Parathyroid adenoma (tissue), 2 donors: ENCODE results near the gene AMDHD1.

Experiments used
- H2AFZ ChIP-seq: fragments of 300-600 bp; sonication (generic); one replicate; pipeline ENCODE4 v1.7.0; 2017; ENCODE audit warnings: antibody characterized with exemption, mild to moderate bottlenecking
- H3K27ac ChIP-seq: fragments of 300-600 bp; sonication (generic); one replicate; pipeline ENCODE4 v1.7.0; 2017
- H3K27me3 ChIP-seq: fragments of 300-600 bp; sonication (generic); one replicate; pipeline ENCODE4 v1.7.0; 2017; ENCODE audit warnings: low read length; ENCODE audit not compliant: control insufficient read depth, insufficient read depth
- H3K36me3 ChIP-seq: fragments of 300-600 bp; sonication (generic); one replicate; pipeline ENCODE4 v1.7.0; 2017; ENCODE audit warnings: low read length; ENCODE audit not compliant: control insufficient read depth, insufficient read depth
- H3K4me1 ChIP-seq: fragments of 300-600 bp; sonication (generic); one replicate; pipeline ENCODE4 v1.7.0; 2017; ENCODE audit warnings: control low read depth
- H3K4me2 ChIP-seq: fragments of 300-600 bp; sonication (generic); one replicate; pipeline ENCODE4 v1.7.0; 2017; ENCODE audit warnings: low read length
- H3K4me3 ChIP-seq: fragments of 300-600 bp; sonication (generic); one replicate; pipeline ENCODE4 v1.7.0; 2017; ENCODE audit warnings: low read depth, low read length
- H3K79me2 ChIP-seq: fragments of 300-600 bp; sonication (generic); one replicate; pipeline ENCODE4 v1.7.0; 2017; ENCODE audit warnings: control low read depth
- H3K9ac ChIP-seq: fragments of 300-600 bp; sonication (generic); one replicate; pipeline ENCODE4 v1.7.0; 2017; ENCODE audit warnings: mild to moderate bottlenecking
- H3K9me3 ChIP-seq: fragments of 300-600 bp; sonication (generic); one replicate; pipeline ENCODE4 v1.7.0; 2017; ENCODE audit warnings: low read length; ENCODE audit not compliant: control insufficient read depth
- TF ChIP-seq, protein P1 (sequence below): fragments of 300-600 bp; sonication (generic); IDR thresholded peaks from one replicate; pipeline ENCODE4 v1.7.0; 2017; ENCODE audit warnings: antibody characterized with exemption, mild to moderate bottlenecking
- donor health status: primary hyperparathyroidism.

AMDHD1 gene

DNA sequence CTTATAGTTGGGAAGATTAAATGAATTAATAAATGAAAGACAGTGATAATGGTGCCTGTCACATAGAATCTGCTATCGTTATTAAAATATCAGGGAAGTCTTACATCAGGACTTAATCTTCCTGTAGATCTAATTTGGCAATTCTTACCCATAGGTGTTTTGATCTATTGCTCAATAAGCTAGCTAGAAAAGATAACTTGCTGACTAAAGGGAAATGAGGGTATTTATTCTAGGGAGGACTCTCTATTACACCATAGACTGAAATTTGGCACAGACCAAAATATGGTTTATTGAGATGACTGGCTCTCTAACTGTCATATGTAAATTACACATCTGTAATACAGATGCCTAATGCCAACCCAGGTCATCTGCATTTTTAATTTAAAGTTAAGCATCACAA lies 41.6 kb downstream of the AMDHD1 start:
- TF ChIP-seq, protein P1, sequence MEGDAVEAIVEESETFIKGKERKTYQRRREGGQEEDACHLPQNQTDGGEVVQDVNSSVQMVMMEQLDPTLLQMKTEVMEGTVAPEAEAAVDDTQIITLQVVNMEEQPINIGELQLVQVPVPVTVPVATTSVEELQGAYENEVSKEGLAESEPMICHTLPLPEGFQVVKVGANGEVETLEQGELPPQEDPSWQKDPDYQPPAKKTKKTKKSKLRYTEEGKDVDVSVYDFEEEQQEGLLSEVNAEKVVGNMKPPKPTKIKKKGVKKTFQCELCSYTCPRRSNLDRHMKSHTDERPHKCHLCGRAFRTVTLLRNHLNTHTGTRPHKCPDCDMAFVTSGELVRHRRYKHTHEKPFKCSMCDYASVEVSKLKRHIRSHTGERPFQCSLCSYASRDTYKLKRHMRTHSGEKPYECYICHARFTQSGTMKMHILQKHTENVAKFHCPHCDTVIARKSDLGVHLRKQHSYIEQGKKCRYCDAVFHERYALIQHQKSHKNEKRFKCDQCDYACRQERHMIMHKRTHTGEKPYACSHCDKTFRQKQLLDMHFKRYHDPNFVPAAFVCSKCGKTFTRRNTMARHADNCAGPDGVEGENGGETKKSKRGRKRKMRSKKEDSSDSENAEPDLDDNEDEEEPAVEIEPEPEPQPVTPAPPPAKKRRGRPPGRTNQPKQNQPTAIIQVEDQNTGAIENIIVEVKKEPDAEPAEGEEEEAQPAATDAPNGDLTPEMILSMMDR, result no peak
- Histone ChIP-seq H3K4me2 (no peak overlapping the region), H3K36me3 (no peaks in the 10 kb centered on the region), H3K4me1 (no peaks in the 10 kb centered on the region), H3K9ac (no peak overlapping the region), H3K9me3 (no peaks in the 10 kb centered on the region), H2AFZ (no peak overlapping the region), H3K27ac (no peak overlapping the region), H3K4me3 (no peak overlapping the region), H3K79me2 (no peaks in the 10 kb centered on the region), H3K27me3 (no peaks in the 10 kb centered on the region)

DNA sequence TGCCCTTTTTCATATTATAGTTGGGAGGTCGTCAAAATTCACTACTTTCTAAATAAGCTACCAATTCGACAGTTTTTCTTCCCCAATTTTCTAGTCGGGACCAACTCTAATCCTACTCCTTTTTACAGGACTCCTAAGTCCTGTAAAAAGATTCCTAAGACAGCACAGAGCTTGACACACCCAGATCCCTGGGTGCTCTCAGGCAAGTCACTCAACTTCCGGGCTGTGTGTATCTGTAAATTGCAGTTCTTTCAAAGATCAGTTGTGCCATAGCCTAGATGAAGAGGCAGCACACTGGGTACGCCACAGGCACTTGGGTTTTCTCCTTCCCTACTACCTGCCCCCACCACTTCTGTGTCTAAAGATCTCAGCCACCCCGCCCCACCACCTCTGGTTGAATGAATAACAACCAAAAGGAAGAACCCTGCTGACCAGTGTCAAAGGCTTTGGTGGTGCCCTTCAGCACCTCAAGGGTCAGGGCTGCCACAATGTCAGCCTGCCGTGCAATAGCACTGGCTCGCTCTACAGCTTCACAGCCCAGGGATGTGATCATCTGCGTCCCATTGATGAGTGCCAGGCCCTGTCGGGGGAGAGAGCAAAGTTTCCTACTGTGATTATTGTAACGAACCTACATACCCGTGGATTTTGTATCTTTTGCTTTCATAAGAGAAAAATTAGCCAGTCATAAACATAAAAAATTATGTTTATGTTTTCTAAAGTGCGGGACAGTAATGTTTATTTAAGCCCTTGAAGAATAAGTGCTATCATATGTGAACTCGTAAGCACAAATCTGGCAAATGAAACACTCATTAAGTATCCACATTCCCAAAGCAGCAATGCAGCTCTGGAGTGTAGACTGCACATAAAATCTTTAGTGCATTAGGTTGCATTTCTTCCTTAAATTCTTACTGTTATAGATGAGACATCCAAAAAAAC lies 43.8 kb downstream of the AMDHD1 start:
- Histone ChIP-seq H3K4me2 (no peak overlapping the region), H3K4me1 (no peaks in the 10 kb centered on the region), H3K4me3 (no peak overlapping the region), H2AFZ (no peak overlapping the region), H3K9me3 (no peaks in the 10 kb centered on the region), H3K9ac (no peak overlapping the region), H3K27me3 (no peaks in the 10 kb centered on the region), H3K79me2 (no peaks in the 10 kb centered on the region), H3K36me3 (no peaks in the 10 kb centered on the region), H3K27ac (no peak overlapping the region)
- TF ChIP-seq, protein P1, result no peak

DNA sequence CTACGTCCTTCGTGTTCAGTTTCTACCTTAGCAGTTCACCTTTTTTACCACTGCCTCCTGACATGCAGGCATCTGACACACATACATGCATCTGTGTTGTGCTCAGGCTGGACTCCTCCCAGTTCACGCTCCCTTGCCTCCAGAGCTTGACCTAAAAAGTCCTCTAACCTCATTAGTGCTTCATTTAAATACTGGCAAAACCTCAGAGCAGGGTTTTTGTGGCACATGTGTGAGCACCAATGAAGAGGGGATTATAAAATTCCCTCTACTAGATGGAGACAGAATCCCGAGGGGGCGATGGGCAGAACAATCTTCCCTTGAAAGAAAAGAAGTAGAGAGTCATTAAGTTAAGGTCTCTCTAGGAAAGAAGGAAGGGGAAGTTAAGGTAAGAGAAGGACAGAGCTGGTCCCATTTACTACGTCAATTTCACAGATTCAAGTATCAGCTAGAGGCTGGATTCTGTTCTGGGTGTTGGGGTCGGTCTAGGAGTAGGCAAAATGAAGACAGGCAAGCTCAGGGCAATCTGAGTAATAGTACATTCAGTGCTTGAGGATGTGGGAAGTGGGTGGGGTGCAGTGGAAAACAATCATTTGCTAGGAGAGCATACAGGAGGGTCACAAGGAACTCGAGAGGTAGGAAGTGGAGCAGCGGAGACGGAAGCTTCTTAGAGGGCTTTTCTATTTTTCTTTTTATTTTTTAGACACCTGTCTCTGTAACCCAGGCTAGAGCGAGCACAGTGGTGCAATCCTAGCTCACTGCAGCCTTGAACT lies 45.6 kb downstream of the AMDHD1 start:
- Histone ChIP-seq H3K4me3 (no peak overlapping the region), H3K36me3 (no peaks in the 10 kb centered on the region), H3K79me2 (no peaks in the 10 kb centered on the region), H3K4me2 (no peak overlapping the region), H3K27ac (no peak overlapping the region), H3K4me1 (no peaks in the 10 kb centered on the region), H3K27me3 (no peaks in the 10 kb centered on the region), H3K9ac (no peak overlapping the region), H3K9me3 (no peaks in the 10 kb centered on the region), H2AFZ (no peak overlapping the region)
- TF ChIP-seq, protein P1, result no peak

DNA sequence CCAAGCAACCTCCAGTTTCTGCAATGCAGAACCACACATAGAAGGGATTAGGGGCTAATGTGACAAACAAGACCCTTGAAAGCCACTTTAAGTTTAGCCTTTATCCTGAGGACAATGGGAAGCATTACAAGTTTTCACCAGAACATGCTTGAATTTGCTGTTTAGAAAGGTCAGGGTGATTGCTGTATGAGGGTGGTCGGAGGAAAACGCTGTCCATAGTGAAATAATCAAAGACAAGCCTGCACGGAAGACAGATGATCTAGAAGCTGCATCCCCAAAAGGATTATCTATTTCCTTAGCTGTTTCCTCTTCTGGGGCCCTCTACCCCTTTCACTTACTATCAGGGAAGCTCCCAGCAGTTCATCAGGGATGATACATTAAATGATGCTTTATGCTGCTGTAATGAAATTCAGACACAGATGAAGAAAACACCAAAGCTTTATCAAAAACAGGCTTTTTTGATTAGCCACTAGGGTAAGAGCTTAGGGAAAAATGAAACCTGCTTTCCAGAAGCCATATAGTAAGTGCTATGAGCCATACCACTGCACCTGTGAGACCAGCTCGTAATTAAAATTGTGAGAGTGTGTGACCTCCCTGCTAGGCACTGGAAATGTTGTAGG lies 46.5 kb downstream of the AMDHD1 start:
- no peaks in the 10 kb centered on the region for H3K27me3 ChIP-seq
- TF ChIP-seq, protein P1, result no peak
- H3K4me2 ChIP-seq, result no peak overlapping the region
- H3K79me2 ChIP-seq, result no peaks in the 10 kb centered on the region
- H3K4me3 ChIP-seq, result no peak overlapping the region
- H3K9ac ChIP-seq, result no peak overlapping the region
- H3K27ac ChIP-seq, result no peak overlapping the region
- no peaks in the 10 kb centered on the region for H3K36me3 ChIP-seq
- no peak overlapping the region for H2AFZ ChIP-seq
- no peaks in the 10 kb centered on the region for H3K9me3 ChIP-seq
- H3K4me1 ChIP-seq, result no peaks in the 10 kb centered on the region
